Activated CD4-positive, alpha-beta T cell treated with anti-CD3 and anti-CD28 coated beads, Interleukin-2, amount 50 U/mL, for 4 hours (primary cell): Measurements from ENCODE around the gene MS4A4E.
"Not testable (repeated sequence)": the region's sequence is repeated elsewhere in the genome, so short reads cannot be mapped to it uniquely, and the experiment has no call there.

Experiments
- DNase-seq, 2 experiments: peaks; one replicate each; pipeline ENCODE4 v3.0.0-alpha.2; 2020

Gene MS4A4E

DNA sequence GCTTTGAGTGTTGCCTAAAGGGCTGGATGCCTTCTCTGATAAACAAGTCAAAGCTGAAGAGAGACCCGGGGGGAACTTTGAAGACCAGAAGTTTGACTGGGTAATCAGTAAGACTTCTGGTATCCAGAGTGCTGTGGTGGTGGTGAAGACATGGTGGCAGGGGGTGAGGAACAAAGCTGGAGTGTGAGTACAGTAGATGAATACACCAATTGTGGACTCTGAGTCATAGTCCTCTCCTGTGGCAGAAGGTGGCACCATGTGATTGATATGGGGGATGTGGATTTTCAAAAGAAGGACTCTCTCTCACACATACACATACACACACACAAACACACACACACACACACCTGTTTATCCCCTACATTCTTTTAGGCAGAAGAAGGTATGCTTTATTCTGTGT is 72.4 kb downstream of the MS4A4E start:
- no peak for DNase-seq

- no peak for DNase-seq
These were observed 73.5 kb downstream of the MS4A4E start for GRCh38 chr11:60169264-60169915.

GRCh38 chr11:60168306-60168705 is 74.6 kb downstream of the MS4A4E start:
- DNase-seq: no peak

GRCh38 chr11:60165951-60166350 is 77.0 kb downstream of the MS4A4E start:
- no peak for DNase-seq

DNA sequence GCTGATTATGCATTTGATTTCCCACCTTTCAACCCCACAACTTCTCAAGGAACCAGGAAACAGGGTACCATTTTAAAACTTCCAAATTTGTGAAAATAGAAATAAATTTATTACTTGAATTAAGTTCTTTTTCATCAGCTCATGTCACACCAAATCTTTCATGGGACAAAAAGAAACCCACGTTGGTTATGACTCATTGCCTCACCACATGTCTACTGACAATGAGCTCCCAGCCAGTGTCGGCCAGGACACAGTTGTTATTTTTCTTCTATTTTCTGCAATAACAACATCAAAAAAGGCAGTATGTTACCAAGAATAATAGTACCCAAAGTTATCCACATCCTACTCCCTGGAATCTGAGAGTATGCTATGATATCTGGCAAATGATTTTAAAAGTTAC is 77.4 kb downstream of the MS4A4E start:
- DNase-seq: no peak

GRCh38 chr11:60164550-60165075 is 78.3 kb downstream of the MS4A4E start:
- DNase-seq: no peak

GRCh38 chr11:60161766-60162165 is 81.2 kb downstream of the MS4A4E start:
- DNase-seq: no peak

- no peak for DNase-seq
These were observed 81.8 kb downstream of the MS4A4E start for GRCh38 chr11:60161107-60161506.

GRCh38 chr11:60159868-60160267 is 83.1 kb downstream of the MS4A4E start:
- DNase-seq: no peak

DNA sequence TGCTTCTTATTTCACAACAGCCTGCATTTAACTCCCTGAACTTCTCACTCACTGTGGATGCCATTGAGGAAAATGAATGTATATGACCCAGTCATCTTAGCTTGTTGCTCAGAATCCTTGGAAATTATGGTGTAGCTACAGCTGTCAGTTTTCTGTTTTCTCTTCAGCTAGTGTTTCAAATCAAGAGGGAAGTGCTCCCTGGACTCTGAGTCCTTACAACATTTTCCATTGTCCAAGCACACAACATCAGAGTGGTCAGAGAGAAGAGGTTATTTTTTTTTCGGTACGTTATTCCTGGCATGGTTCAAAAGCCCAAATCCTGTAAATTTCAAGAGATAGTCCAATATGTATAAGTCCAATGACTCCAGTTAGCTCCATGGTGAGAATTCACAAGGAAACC is 83.7 kb downstream of the MS4A4E start:
- DNase-seq: no peak

GRCh38 chr11:60158636-60159035 is 84.3 kb downstream of the MS4A4E start:
- DNase-seq: no peak

- no peak for DNase-seq
These were observed 87.0 kb downstream of the MS4A4E start for GRCh38 chr11:60155931-60156330.

GRCh38 chr11:60152727-60153126 is 90.2 kb downstream of the MS4A4E start:
- not testable (repeated sequence) for DNase-seq

DNA sequence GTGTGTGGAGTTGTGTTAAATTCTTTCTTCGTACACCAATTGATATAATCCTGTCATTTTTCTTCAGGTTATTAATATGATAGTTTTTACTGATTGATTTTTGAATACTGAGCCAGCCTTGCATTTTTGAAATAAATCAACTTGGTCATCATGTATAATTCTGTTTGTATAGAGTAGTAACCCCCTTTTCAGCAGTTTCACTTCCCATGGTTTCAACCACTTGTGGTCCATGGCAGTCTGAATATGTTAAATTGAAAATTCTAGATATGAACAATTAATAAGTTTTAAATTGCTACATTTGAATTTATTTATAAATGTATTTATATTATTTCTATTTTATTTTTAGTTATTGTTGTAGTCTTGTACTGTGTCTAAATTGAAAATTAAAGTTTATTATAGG is 92.7 kb downstream of the MS4A4E start:
- no peak for DNase-seq
